IMR-90 (cell line): ENCODE data around the gene DLG5. TPM values are rescaled to one million over a fixed set of nuclear protein-coding genes. Genes with fewer than 3 reads are reported as not detected.

Source experiments
- ATAC-seq: fragments of 200-7000 bp; cut with Tn5 transposase; 2 replicates; pipeline ENCODE4 v1.9.1; 2020; ENCODE audit warnings: low read depth, mild to moderate bottlenecking, moderate library complexity
- BruUV-seq: library from RNA; stranded (reverse); fragments of 400-500 nt; replicated peaks from 2 replicates; lab custom pipeline; 2021; lab: Mats Ljungman, UMichigan
- CTCF ChIA-PET: fragments of 300-600 bp; formaldehyde crosslinking; extraction: SDS; loops from one replicate; lab custom pipeline; 2021; ENCODE audit warnings: antibody characterized with exemption; lab: Yijun Ruan, JAX
- POLR2A ChIA-PET: fragments of 300-600 bp; sonication (Branson Sonifier 250); formaldehyde crosslinking; loops from one replicate; lab custom pipeline; 2022; ENCODE audit warnings: antibody characterized with exemption; ENCODE audit not compliant: unreplicated experiment; lab: Charles Lee
- DNase-seq: peaks from one replicate; pipeline ENCODE4 v3.0.0; 2013
- H2AFZ ChIP-seq: replicated peaks from 2 replicates; pipeline ENCODE3; 2013; ENCODE audit warnings: low read length, mild to moderate bottlenecking; ENCODE audit not compliant: poor library complexity
- H2AK5ac ChIP-seq: 2 replicates; pipeline ENCODE4 v1.6.1; 2013; ENCODE audit warnings: low read depth, low read length, inconsistent platforms
- H2AK9ac ChIP-seq: replicated peaks from 2 replicates; pipeline ENCODE3; 2013; ENCODE audit warnings: mild to moderate bottlenecking, low read depth, low read length, moderate library complexity; ENCODE audit not compliant: poor library complexity
- H2BK120ac ChIP-seq: 2 replicates; pipeline ENCODE4 v1.6.1; 2013; ENCODE audit warnings: low read depth, low read length, inconsistent platforms
- H2BK15ac ChIP-seq: 3 replicates; pipeline ENCODE4 v1.6.1; 2013; ENCODE audit warnings: low read depth, low read length, inconsistent platforms
- H2BK20ac ChIP-seq: 2 replicates; pipeline ENCODE4 v1.6.1; 2013; ENCODE audit warnings: low read depth, mild to moderate bottlenecking, inconsistent platforms, low read length, moderate library complexity
- H2BK5ac ChIP-seq: 2 replicates; pipeline ENCODE4 v1.6.1; 2013; ENCODE audit warnings: mild to moderate bottlenecking, low read depth, low read length, inconsistent platforms; ENCODE audit not compliant: poor library complexity, severe bottlenecking
- H3K14ac ChIP-seq: replicated peaks from 2 replicates; pipeline ENCODE4 v1.6.1; 2013; ENCODE audit warnings: low read depth, low read length, inconsistent platforms
- H3K18ac ChIP-seq: 2 replicates; pipeline ENCODE4 v1.6.1; 2013; ENCODE audit warnings: low read depth, low read length, control low read depth
- H3K23ac ChIP-seq: 2 replicates; pipeline ENCODE4 v1.6.1; 2013; ENCODE audit warnings: low read depth, low read length, inconsistent platforms
- H3K27ac ChIP-seq: 2 replicates; pipeline ENCODE4 v1.5.1; 2013; ENCODE audit warnings: mild to moderate bottlenecking, control low read depth, low read length; ENCODE audit not compliant: insufficient read depth
- H3K27me3 ChIP-seq: 2 replicates; pipeline ENCODE4 v1.6.1; 2013; ENCODE audit warnings: low read length; ENCODE audit not compliant: control insufficient read depth, insufficient read depth
- H3K36me3 ChIP-seq: 2 replicates; pipeline ENCODE4 v1.6.1; 2013; ENCODE audit warnings: low read length, mixed read lengths; ENCODE audit not compliant: control insufficient read depth, insufficient read depth
- H3K4ac ChIP-seq: 2 replicates; pipeline ENCODE4 v1.6.1; 2013; ENCODE audit warnings: low read depth, low read length, inconsistent platforms
- H3K4me1 ChIP-seq: 2 replicates; pipeline ENCODE4 v1.6.1; 2013; ENCODE audit warnings: low read length, mixed read lengths; ENCODE audit not compliant: control insufficient read depth, insufficient read depth
- H3K4me2 ChIP-seq: 2 replicates; pipeline ENCODE4 v1.6.1; 2013; ENCODE audit warnings: low read depth, mild to moderate bottlenecking, control low read depth, low read length, moderate library complexity
- H3K4me3 ChIP-seq: 2 replicates; pipeline ENCODE4 v1.5.1; 2013; ENCODE audit warnings: low read depth, mild to moderate bottlenecking, control low read depth, low read length, moderate library complexity; ENCODE audit not compliant: insufficient read depth
- H3K56ac ChIP-seq: 2 replicates; pipeline ENCODE4 v1.6.1; 2013; ENCODE audit warnings: low read length, inconsistent platforms; ENCODE audit not compliant: insufficient read depth; ENCODE audit errors: extremely low read depth
- H3K79me1 ChIP-seq, 2 experiments: 2 replicates each; pipeline ENCODE4 v1.6.1; 2013; ENCODE audit warnings: low read length in 2 of 2, inconsistent platforms in 1 of 2, low read depth in 1 of 2
- H3K9ac ChIP-seq: 2 replicates; pipeline ENCODE4 v1.6.1; 2013; ENCODE audit warnings: low read depth, low read length, control low read depth
- H3K9me1 ChIP-seq: 2 replicates; pipeline ENCODE4 v1.6.1; 2013; ENCODE audit warnings: low read length, inconsistent platforms; ENCODE audit not compliant: insufficient read depth
- H3K9me3 ChIP-seq: 2 replicates; pipeline ENCODE4 v1.6.1; 2013; ENCODE audit warnings: low read length; ENCODE audit not compliant: control insufficient read depth, insufficient read depth
- H4K20me1 ChIP-seq: 2 replicates; pipeline ENCODE4 v1.6.1; 2013; ENCODE audit warnings: low read length, inconsistent platforms; ENCODE audit not compliant: insufficient read depth
- H4K5ac ChIP-seq: 2 replicates; pipeline ENCODE4 v1.6.1; 2013; ENCODE audit warnings: mild to moderate bottlenecking, low read depth, low read length, control low read depth
- H4K8ac ChIP-seq, 2 experiments: 2 replicates each; pipeline ENCODE4 v1.6.1; 2013; ENCODE audit warnings: low read depth in 2 of 2, low read length in 2 of 2, control low read depth in 1 of 2, inconsistent platforms in 1 of 2
- H4K91ac ChIP-seq: 2 replicates; pipeline ENCODE4 v1.6.1; 2013; ENCODE audit warnings: low read depth, low read length, inconsistent platforms; ENCODE audit not compliant: insufficient read depth
- BHLHE40 ChIP-seq: fragments of 150-350 bp; IDR thresholded peaks from 2 replicates; pipeline ENCODE4 v1.6.1; 2016; ENCODE audit warnings: mild to moderate bottlenecking, low read depth, low read length
- CEBPB ChIP-seq: IDR thresholded peaks from 2 replicates; pipeline ENCODE4 v1.6.1; 2012; ENCODE audit warnings: low read depth, low read length, improper control_type of control experiment
- CTCF ChIP-seq: conservative IDR thresholded peaks from 2 replicates; pipeline ENCODE4 v1.5.1; 2012; ENCODE audit warnings: mild to moderate bottlenecking, low read depth, low read length, improper control_type of control experiment
- ELK1 ChIP-seq: fragments of 150-350 bp; IDR thresholded peaks from 2 replicates; pipeline ENCODE4 v1.6.1; 2016; ENCODE audit warnings: low read depth, mild to moderate bottlenecking, low read length, moderate library complexity, borderline replicate concordance
- FOS ChIP-seq: fragments of 150-350 bp; IDR thresholded peaks from 2 replicates; pipeline ENCODE4 v1.6.1; 2016; ENCODE audit warnings: low read depth, low read length
- MAFK ChIP-seq: IDR thresholded peaks from 2 replicates; pipeline ENCODE4 v1.6.1; 2012; ENCODE audit warnings: low read depth, low read length, improper control_type of control experiment
- MAZ ChIP-seq: IDR thresholded peaks from 2 replicates; pipeline ENCODE4 v1.6.1; 2012; ENCODE audit warnings: low read depth, mild to moderate bottlenecking, low read length, improper control_type of control experiment, moderate library complexity, borderline replicate concordance
- MXI1 ChIP-seq: IDR thresholded peaks from 2 replicates; pipeline ENCODE4 v1.6.1; 2012; ENCODE audit warnings: low read depth, mild to moderate bottlenecking, low read length, moderate library complexity, borderline replicate concordance
- NFE2L2 ChIP-seq: fragments of 150-350 bp; IDR thresholded peaks from 2 replicates; pipeline ENCODE4 v1.6.1; 2016; ENCODE audit warnings: low read depth, mild to moderate bottlenecking, low read length
- POLR2A ChIP-seq: IDR thresholded peaks from 2 replicates; pipeline ENCODE4 v1.6.1; 2012; ENCODE audit warnings: mild to moderate bottlenecking, low read depth, low read length
- RAD21 ChIP-seq: IDR thresholded peaks from 2 replicates; pipeline ENCODE4 v1.6.1; 2012; ENCODE audit warnings: low read length, improper control_type of control experiment
- RCOR1 ChIP-seq: IDR thresholded peaks from 2 replicates; pipeline ENCODE4 v1.6.1; 2012; ENCODE audit warnings: mild to moderate bottlenecking, low read length, improper control_type of control experiment; ENCODE audit not compliant: insufficient replicate concordance
- RFX5 ChIP-seq: IDR thresholded peaks from 2 replicates; pipeline ENCODE4 v1.8.0; 2012; ENCODE audit warnings: low read depth, mild to moderate bottlenecking, low read length, moderate library complexity
- SMC3 ChIP-seq: fragments of 150-350 bp; IDR thresholded peaks from 2 replicates; pipeline ENCODE4 v1.6.1; 2016; ENCODE audit warnings: low read depth, mild to moderate bottlenecking, antibody characterized with exemption, low read length, moderate library complexity
- USF2 ChIP-seq: fragments of 150-350 bp; IDR thresholded peaks from 2 replicates; pipeline ENCODE4 v1.6.1; 2017; ENCODE audit warnings: mild to moderate bottlenecking, antibody characterized with exemption, low read length, low read depth
- WGBS, 2 experiments: methylation state at CpG; one replicate each; pipeline versions ENCODE4 v1.1.5 to v1.1.7; 2013; ENCODE audit warnings: missing lambda C conversion rate in 2 of 2; ENCODE audit not compliant: insufficient read length in 1 of 2; ENCODE audit errors: extremely low coverage in 2 of 2; 5-methylcytosine and 5-hydroxymethylcytosine counted together
- dilution Hi-C: fragments of 300-500 bp; cut with HindIII; formaldehyde crosslinking; loops from one replicate; pipeline ENCODE4 v1.14.3; 2018; ENCODE audit warnings: low sequenced_read_pairs; ENCODE audit not compliant: unreplicated experiment
- in situ Hi-C: fragments of 300-500 bp; cut with MboI; formaldehyde crosslinking; loops from 3 replicates; pipeline ENCODE4 v1.14.3; 2019; ENCODE audit warnings: low sequenced_read_pairs, inconsistent platforms, mixed read lengths
- intact Hi-C: fragments of 100-400 bp; cut with micrococcal nuclease; formaldehyde crosslinking; loops from 2 replicates; pipeline ENCODE4 v1.10.0; 2022
- polyA plus RNA-seq, 3 experiments: library from polyadenylated mRNA; depleted of rRNA; stranded (reverse); fragments of >200 nt; gene quantifications; 2 replicates each; pipeline ENCODE4 v1.2.3, GENCODE V29; 2012; ENCODE audit warnings: low replicate concordance in 1 of 3
- total RNA-seq: library from RNA; depleted of rRNA; stranded (reverse); fragments of >200 nt; gene quantifications from 2 replicates; pipeline ENCODE4 v1.2.3, GENCODE V29; 2012

Gene DLG5
- total and polyA plus RNA-seq, 2 of the 4 experiments (the other 2 are of a cell fraction), result 12.7 to 28.7 TPM

GRCh38 chr10:77816311-77816710 lies 110.2 kb downstream of the DLG5 start:
- H3K9ac ChIP-seq, result no peak overlapping the region
- in situ Hi-C loops, result no loop called here
- no peaks in the 10 kb centered on the region for H3K9me3 ChIP-seq
- H3K79me1 ChIP-seq, result peaks cover 0 to 12% of the 10 kb centered on the region in 2 experiments; a peak in 2 of 4 replicates
- dilution Hi-C loops, result no loop called here
- H2BK5ac ChIP-seq, result no peak overlapping the region
- H3K27me3 ChIP-seq, result no peaks in the 10 kb centered on the region
- H2AK5ac ChIP-seq, result no peak overlapping the region
- 100% methylated on average over 1 of the region's 11 CpGs; no CpG with 5 or more reads in 1 of the 2 experiments for WGBS, 2 experiments
- no peak overlapping the region for H3K23ac ChIP-seq
- no peak overlapping the region for H2BK120ac ChIP-seq
- H2AK9ac ChIP-seq, result no peak overlapping the region
- no peak overlapping the region for H4K91ac ChIP-seq
- no peak overlapping the region for H2BK15ac ChIP-seq
- 0 out of 2 replicates have a peak, but pooled peaks cover 3% of the 10 kb centered on the region for H3K9me1 ChIP-seq
- H3K18ac ChIP-seq, result no peak overlapping the region
- H3K4me3 ChIP-seq, result no peak overlapping the region
- H2AFZ ChIP-seq, result no peak overlapping the region
- no peak overlapping the region for H4K8ac ChIP-seq
- H3K4me1 ChIP-seq, result no peaks in the 10 kb centered on the region
- no peak overlapping the region for H2BK20ac ChIP-seq
- no peak overlapping the region for H3K4ac ChIP-seq
- ATAC-seq (no peak), DNase-seq (no peak)
- ChIA-PET POLR2A (no interaction called here), CTCF (no interaction called here)
- TF ChIP-seq SMC3, result no peak
- no peak for TF ChIP-seq CEBPB
- TF ChIP-seq ELK1, result no peak
- no peak for TF ChIP-seq CTCF
- no peak for TF ChIP-seq NFE2L2
- TF ChIP-seq RAD21, result no peak
- no peak for TF ChIP-seq BHLHE40
- no peak for TF ChIP-seq POLR2A
- TF ChIP-seq MAFK, result no peak
- TF ChIP-seq MXI1, result no peak
- no peak for TF ChIP-seq RFX5
- TF ChIP-seq RCOR1, result no peak
- TF ChIP-seq MAZ, result no peak
- TF ChIP-seq USF2, result no peak
- TF ChIP-seq FOS, result no peak
- no TSS peak for BruUV-seq
- H3K56ac ChIP-seq, result no peak overlapping the region
- H3K27ac ChIP-seq, result no peak overlapping the region
- H4K20me1 ChIP-seq, result no peaks in the 10 kb centered on the region
- intact Hi-C loops, result no loop called here
- peaks cover 75% of the 10 kb centered on the region for H3K36me3 ChIP-seq
- H3K14ac ChIP-seq, result no peak overlapping the region
- H4K5ac ChIP-seq, result no peak overlapping the region
- no peak overlapping the region for H3K4me2 ChIP-seq
